ENCODE results near the gene OLA1. TPM values are rescaled to one million over a fixed set of nuclear protein-coding genes. Genes with fewer than 3 reads are reported as not detected.

Gene OLA1
- total RNA-seq, 1 donor from 2014 or later = 118 TPM

- H3K27ac Mint-ChIP-seq = no peak overlapping the region
- no peak for TF ChIP-seq CTCF (IDR thresholded peaks at IDR 0.05; ENCODE audit: unreplicated experiment)
- peaks cover 27% of the 10 kb centered on the region for H3K36me3 Mint-ChIP-seq (ENCODE audit: insufficient read depth)
- H3K4me1 Mint-ChIP-seq (ENCODE audit: low read depth) = peaks cover 1% of the 10 kb centered on the region
- H3K4me3 Mint-ChIP-seq (ENCODE audit: low read depth) = no peak overlapping the region
- H3K27me3 Mint-ChIP-seq = no peaks in the 10 kb centered on the region
- no peak for DNase-seq (ENCODE audit: low spot score, unreplicated experiment)
- peaks cover 27% of the 10 kb centered on the region for H3K9me3 Mint-ChIP-seq (ENCODE audit: low read depth)
Observed at GRCh38 chr2:174166261-174166660, 82.1 kb downstream of the OLA1 start.

GRCh38 chr2:174161490-174161889 is 86.8 kb downstream of the OLA1 start:
- Mint-ChIP-seq H3K4me1 (ENCODE audit: low read depth) (peaks cover 5% of the 10 kb centered on the region), H3K4me3 (ENCODE audit: low read depth) (no peak overlapping the region), H3K27ac (no peak overlapping the region), H3K36me3 (ENCODE audit: insufficient read depth) (peaks cover 2% of the 10 kb centered on the region), H3K27me3 (no peaks in the 10 kb centered on the region), H3K9me3 (ENCODE audit: low read depth) (no peaks in the 10 kb centered on the region)
- DNase-seq (ENCODE audit: low spot score, unreplicated experiment) = no peak
- TF ChIP-seq CTCF (IDR thresholded peaks at IDR 0.05; ENCODE audit: unreplicated experiment) = no peak

GRCh38 chr2:174158003-174158402 is 90.3 kb downstream of the OLA1 start:
- H3K4me3 Mint-ChIP-seq (ENCODE audit: low read depth) = no peak overlapping the region
- no peak overlapping the region for H3K27ac Mint-ChIP-seq
- DNase-seq (ENCODE audit: low spot score, unreplicated experiment) = no peak
- no peaks in the 10 kb centered on the region for H3K9me3 Mint-ChIP-seq (ENCODE audit: low read depth)
- no peaks in the 10 kb centered on the region for H3K27me3 Mint-ChIP-seq
- peaks cover 13% of the 10 kb centered on the region for H3K4me1 Mint-ChIP-seq (ENCODE audit: low read depth)
- peak; percentile 59 for TF ChIP-seq CTCF (IDR thresholded peaks at IDR 0.05; ENCODE audit: unreplicated experiment)
- H3K36me3 Mint-ChIP-seq (ENCODE audit: insufficient read depth) = peaks cover 1% of the 10 kb centered on the region

GRCh38 chr2:174157053-174157452 is 91.3 kb downstream of the OLA1 start:
- no peak for DNase-seq (ENCODE audit: low spot score, unreplicated experiment)
- Mint-ChIP-seq H3K4me3 (ENCODE audit: low read depth) (no peak overlapping the region), H3K36me3 (ENCODE audit: insufficient read depth) (peaks cover 1% of the 10 kb centered on the region), H3K9me3 (ENCODE audit: low read depth) (no peaks in the 10 kb centered on the region), H3K27ac (no peak overlapping the region), H3K4me1 (ENCODE audit: low read depth) (peaks cover 13% of the 10 kb centered on the region), H3K27me3 (no peaks in the 10 kb centered on the region)
- TF ChIP-seq CTCF (IDR thresholded peaks at IDR 0.05; ENCODE audit: unreplicated experiment) = no peak

- Mint-ChIP-seq H3K4me3 (ENCODE audit: low read depth) (no peak overlapping the region), H3K4me1 (ENCODE audit: low read depth) (peaks cover 13% of the 10 kb centered on the region), H3K36me3 (ENCODE audit: insufficient read depth) (peaks cover 1% of the 10 kb centered on the region), H3K27me3 (no peaks in the 10 kb centered on the region), H3K9me3 (ENCODE audit: low read depth) (no peaks in the 10 kb centered on the region), H3K27ac (peak overlapping the region; percentile 2)
- no peak for TF ChIP-seq CTCF (IDR thresholded peaks at IDR 0.05; ENCODE audit: unreplicated experiment)
- no peak for DNase-seq (ENCODE audit: low spot score, unreplicated experiment)
Observed at GRCh38 chr2:174153757-174154680, 94.3 kb downstream of the OLA1 start.
